HG02870 (cell line): ENCODE measurements around the gene MYO1B.

Source experiments
- ATAC-seq: cut with Tn5 transposase; IDR thresholded peaks from one replicate; pipeline ENCODE4 v1.9.1; 2021; ENCODE audit warnings: mild to moderate bottlenecking, moderate library complexity; ENCODE audit not compliant: unreplicated experiment

Gene MYO1B

GRCh38 chr2:191318729-191319078 is 73.5 kb downstream of the MYO1B start:
- ATAC-seq: no peak

- no peak for ATAC-seq
Observed at GRCh38 chr2:191319186-191319585, 74.0 kb downstream of the MYO1B start.

GRCh38 chr2:191320881-191321280 is 75.7 kb downstream of the MYO1B start:
- ATAC-seq: no peak

- no peak for ATAC-seq
Observed at GRCh38 chr2:191321861-191322662, 76.9 kb downstream of the MYO1B start.

GRCh38 chr2:191322828-191323506 is 77.8 kb downstream of the MYO1B start:
- no peak for ATAC-seq

- ATAC-seq: no peak
Observed at GRCh38 chr2:191325651-191326365, 80.6 kb downstream of the MYO1B start.

- no peak for ATAC-seq
Observed at GRCh38 chr2:191327484-191327883, 82.3 kb downstream of the MYO1B start.

GRCh38 chr2:191328150-191328809 is 83.1 kb downstream of the MYO1B start:
- ATAC-seq: no peak

GRCh38 chr2:191329841-191330240 is 84.6 kb downstream of the MYO1B start:
- no peak for ATAC-seq

GRCh38 chr2:191333911-191334357 is 88.7 kb downstream of the MYO1B start:
- ATAC-seq: no peak

- no peak for ATAC-seq
Observed at GRCh38 chr2:191335875-191336464, 90.8 kb downstream of the MYO1B start.

GRCh38 chr2:191341436-191341835 is 96.2 kb downstream of the MYO1B start:
- ATAC-seq: no peak

GRCh38 chr2:191343796-191344338 is 98.7 kb downstream of the MYO1B start:
- no peak for ATAC-seq

GRCh38 chr2:191345788-191346187 is 100.6 kb downstream of the MYO1B start:
- no peak for ATAC-seq

GRCh38 chr2:191347154-191347553 is 102.0 kb downstream of the MYO1B start:
- ATAC-seq: no peak

GRCh38 chr2:191347881-191348280 is 102.7 kb downstream of the MYO1B start:
- no peak for ATAC-seq

GRCh38 chr2:191349990-191350389 is 104.8 kb downstream of the MYO1B start:
- ATAC-seq: no peak

- ATAC-seq: no peak
Observed at GRCh38 chr2:191350826-191351225, 105.6 kb downstream of the MYO1B start.

- ATAC-seq: no peak
Observed at GRCh38 chr2:191351298-191351697, 106.1 kb downstream of the MYO1B start.

GRCh38 chr2:191351921-191352320 is 106.7 kb downstream of the MYO1B start:
- no peak for ATAC-seq

GRCh38 chr2:191352536-191352935 is 107.3 kb downstream of the MYO1B start:
- no peak for ATAC-seq
